TTC549 (cell line): Measurements from ENCODE around the gene LDLRAD4.

Source experiments
- FAIRE-seq: peaks from 2 replicates; lab custom pipeline; 2012; peaks lifted over from hg19 to GRCh38; lab: Jason Lieb, UNC

The LDLRAD4 gene

GRCh38 chr18:13372531-13372951, 154.0 kb downstream of the LDLRAD4 start:
- FAIRE-seq, result no peak

- FAIRE-seq, result no peak
These were observed 155.5 kb downstream of the LDLRAD4 start for GRCh38 chr18:13374096-13374467.

GRCh38 chr18:13374468-13375301, 156.1 kb downstream of the LDLRAD4 start:
- FAIRE-seq, result no peak

GRCh38 chr18:13375302-13376255, 157.0 kb downstream of the LDLRAD4 start:
- no peak for FAIRE-seq

- FAIRE-seq, result no peak
These were observed 157.8 kb downstream of the LDLRAD4 start for GRCh38 chr18:13376298-13376840.

GRCh38 chr18:13376841-13377351, 158.3 kb downstream of the LDLRAD4 start:
- FAIRE-seq, result no peak

- no peak for FAIRE-seq
These were observed 158.9 kb downstream of the LDLRAD4 start for GRCh38 chr18:13377496-13377895.

GRCh38 chr18:13378150-13378549, 159.6 kb downstream of the LDLRAD4 start:
- no peak for FAIRE-seq

- FAIRE-seq, result no peak
These were observed 160.7 kb downstream of the LDLRAD4 start for GRCh38 chr18:13379062-13379865.

- no peak for FAIRE-seq
These were observed 161.6 kb downstream of the LDLRAD4 start for GRCh38 chr18:13379930-13380690.

- no peak for FAIRE-seq
These were observed 162.1 kb downstream of the LDLRAD4 start for GRCh38 chr18:13380691-13381070.

- FAIRE-seq, result no peak
These were observed 162.8 kb downstream of the LDLRAD4 start for GRCh38 chr18:13381331-13381730.

- no peak for FAIRE-seq
These were observed 163.4 kb downstream of the LDLRAD4 start for GRCh38 chr18:13381944-13382365.

- FAIRE-seq, result no peak
These were observed 163.9 kb downstream of the LDLRAD4 start for GRCh38 chr18:13382366-13382953.

- FAIRE-seq, result no peak
These were observed 164.6 kb downstream of the LDLRAD4 start for GRCh38 chr18:13382954-13383827.

GRCh38 chr18:13386891-13387801, 168.6 kb downstream of the LDLRAD4 start:
- no peak for FAIRE-seq

- FAIRE-seq, result no peak
These were observed 169.4 kb downstream of the LDLRAD4 start for GRCh38 chr18:13387855-13388548.
